ENCODE data around the gene HOPX. TPM values are rescaled to one million over a fixed set of nuclear protein-coding genes. Genes with fewer than 3 reads are reported as not detected.

Gene HOPX
- total and polyA plus RNA-seq, 2 experiments from 2014 or later, result not detected

DNA sequence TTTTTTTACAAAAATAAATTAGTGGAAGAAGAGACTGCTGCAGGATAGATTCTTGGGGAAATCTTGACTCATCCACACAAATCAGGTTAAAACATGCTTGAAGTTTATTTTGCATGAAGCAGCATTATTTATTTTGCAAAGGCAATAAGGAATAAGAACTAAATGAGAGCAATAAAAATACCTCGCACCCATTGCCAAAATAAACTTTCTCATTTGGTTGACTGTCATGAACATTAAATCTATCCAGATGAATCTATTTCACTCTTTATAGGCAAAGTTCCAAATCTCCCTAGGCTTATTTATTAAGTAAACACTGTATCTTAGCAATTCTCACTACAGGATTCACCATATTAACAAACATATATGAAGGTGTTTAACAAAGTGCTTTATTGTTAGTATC lies 58.9 kb downstream of the HOPX start:
- Histone ChIP-seq H2AFZ (no peak overlapping the region), H4K20me1 (replicated peaks; ENCODE audit: insufficient read depth) (no peaks in the 10 kb centered on the region), H3K27ac (ENCODE audit: low read depth) (no peak overlapping the region), H3K4me2 (no peak overlapping the region), H3K4me3 (no peak overlapping the region), H3F3A (replicated peaks; ENCODE audit: low read depth) (no peaks in the 10 kb centered on the region), H3K36me3 (ENCODE audit: insufficient read depth) (no peaks in the 10 kb centered on the region), H3K79me2 (replicated peaks; ENCODE audit: insufficient read depth) (no peaks in the 10 kb centered on the region), H3K4me1 (ENCODE audit: insufficient read depth) (peaks cover 7% of the 10 kb centered on the region), H3K9me2 (ENCODE audit: insufficient read depth) (no peaks in the 10 kb centered on the region), H3K27me3 (ENCODE audit: insufficient read depth) (no peaks in the 10 kb centered on the region)
- peaks cover 39% of the 10 kb centered on the region for H3K9me3 Mint-ChIP-seq
- no peak overlapping the region for H3K4me3 Mint-ChIP-seq
- ATAC-seq, result no peak
- no peak overlapping the region for H3K27ac Mint-ChIP-seq
- H3K36me3 Mint-ChIP-seq (ENCODE audit: low read depth), result peaks cover 20% of the 10 kb centered on the region
- TF ChIP-seq REST (IDR thresholded peaks at IDR 0.05; ENCODE audit: unreplicated experiment) (no peak), ZNF114 (CRISPR knock-in tag; IDR thresholded peaks at IDR 0.05) (no peak), ZNF331 (CRISPR knock-in tag; IDR thresholded peaks at IDR 0.05; ENCODE audit: low read depth) (no peak), POLR2AphosphoS5 (IDR thresholded peaks at IDR 0.05; ENCODE audit: low read depth) (no peak), STAT1 (IDR thresholded peaks at IDR 0.05; ENCODE audit: unreplicated experiment) (no peak), JUNB (IDR thresholded peaks at IDR 0.05; ENCODE audit: unreplicated experiment) (no peak), CREB1 (CRISPR knock-in tag; IDR thresholded peaks at IDR 0.05; ENCODE audit: low read depth) (no peak), EZH2 (IDR thresholded peaks at IDR 0.05; ENCODE audit: low read depth, unreplicated experiment) (no peak), NANOG (IDR thresholded peaks at IDR 0.05; ENCODE audit: borderline replicate concordance) (no peak), EZH2phosphoT487 (IDR thresholded peaks at IDR 0.05; ENCODE audit: unreplicated experiment) (no peak)
- TF ChIP-seq, protein P1, sequence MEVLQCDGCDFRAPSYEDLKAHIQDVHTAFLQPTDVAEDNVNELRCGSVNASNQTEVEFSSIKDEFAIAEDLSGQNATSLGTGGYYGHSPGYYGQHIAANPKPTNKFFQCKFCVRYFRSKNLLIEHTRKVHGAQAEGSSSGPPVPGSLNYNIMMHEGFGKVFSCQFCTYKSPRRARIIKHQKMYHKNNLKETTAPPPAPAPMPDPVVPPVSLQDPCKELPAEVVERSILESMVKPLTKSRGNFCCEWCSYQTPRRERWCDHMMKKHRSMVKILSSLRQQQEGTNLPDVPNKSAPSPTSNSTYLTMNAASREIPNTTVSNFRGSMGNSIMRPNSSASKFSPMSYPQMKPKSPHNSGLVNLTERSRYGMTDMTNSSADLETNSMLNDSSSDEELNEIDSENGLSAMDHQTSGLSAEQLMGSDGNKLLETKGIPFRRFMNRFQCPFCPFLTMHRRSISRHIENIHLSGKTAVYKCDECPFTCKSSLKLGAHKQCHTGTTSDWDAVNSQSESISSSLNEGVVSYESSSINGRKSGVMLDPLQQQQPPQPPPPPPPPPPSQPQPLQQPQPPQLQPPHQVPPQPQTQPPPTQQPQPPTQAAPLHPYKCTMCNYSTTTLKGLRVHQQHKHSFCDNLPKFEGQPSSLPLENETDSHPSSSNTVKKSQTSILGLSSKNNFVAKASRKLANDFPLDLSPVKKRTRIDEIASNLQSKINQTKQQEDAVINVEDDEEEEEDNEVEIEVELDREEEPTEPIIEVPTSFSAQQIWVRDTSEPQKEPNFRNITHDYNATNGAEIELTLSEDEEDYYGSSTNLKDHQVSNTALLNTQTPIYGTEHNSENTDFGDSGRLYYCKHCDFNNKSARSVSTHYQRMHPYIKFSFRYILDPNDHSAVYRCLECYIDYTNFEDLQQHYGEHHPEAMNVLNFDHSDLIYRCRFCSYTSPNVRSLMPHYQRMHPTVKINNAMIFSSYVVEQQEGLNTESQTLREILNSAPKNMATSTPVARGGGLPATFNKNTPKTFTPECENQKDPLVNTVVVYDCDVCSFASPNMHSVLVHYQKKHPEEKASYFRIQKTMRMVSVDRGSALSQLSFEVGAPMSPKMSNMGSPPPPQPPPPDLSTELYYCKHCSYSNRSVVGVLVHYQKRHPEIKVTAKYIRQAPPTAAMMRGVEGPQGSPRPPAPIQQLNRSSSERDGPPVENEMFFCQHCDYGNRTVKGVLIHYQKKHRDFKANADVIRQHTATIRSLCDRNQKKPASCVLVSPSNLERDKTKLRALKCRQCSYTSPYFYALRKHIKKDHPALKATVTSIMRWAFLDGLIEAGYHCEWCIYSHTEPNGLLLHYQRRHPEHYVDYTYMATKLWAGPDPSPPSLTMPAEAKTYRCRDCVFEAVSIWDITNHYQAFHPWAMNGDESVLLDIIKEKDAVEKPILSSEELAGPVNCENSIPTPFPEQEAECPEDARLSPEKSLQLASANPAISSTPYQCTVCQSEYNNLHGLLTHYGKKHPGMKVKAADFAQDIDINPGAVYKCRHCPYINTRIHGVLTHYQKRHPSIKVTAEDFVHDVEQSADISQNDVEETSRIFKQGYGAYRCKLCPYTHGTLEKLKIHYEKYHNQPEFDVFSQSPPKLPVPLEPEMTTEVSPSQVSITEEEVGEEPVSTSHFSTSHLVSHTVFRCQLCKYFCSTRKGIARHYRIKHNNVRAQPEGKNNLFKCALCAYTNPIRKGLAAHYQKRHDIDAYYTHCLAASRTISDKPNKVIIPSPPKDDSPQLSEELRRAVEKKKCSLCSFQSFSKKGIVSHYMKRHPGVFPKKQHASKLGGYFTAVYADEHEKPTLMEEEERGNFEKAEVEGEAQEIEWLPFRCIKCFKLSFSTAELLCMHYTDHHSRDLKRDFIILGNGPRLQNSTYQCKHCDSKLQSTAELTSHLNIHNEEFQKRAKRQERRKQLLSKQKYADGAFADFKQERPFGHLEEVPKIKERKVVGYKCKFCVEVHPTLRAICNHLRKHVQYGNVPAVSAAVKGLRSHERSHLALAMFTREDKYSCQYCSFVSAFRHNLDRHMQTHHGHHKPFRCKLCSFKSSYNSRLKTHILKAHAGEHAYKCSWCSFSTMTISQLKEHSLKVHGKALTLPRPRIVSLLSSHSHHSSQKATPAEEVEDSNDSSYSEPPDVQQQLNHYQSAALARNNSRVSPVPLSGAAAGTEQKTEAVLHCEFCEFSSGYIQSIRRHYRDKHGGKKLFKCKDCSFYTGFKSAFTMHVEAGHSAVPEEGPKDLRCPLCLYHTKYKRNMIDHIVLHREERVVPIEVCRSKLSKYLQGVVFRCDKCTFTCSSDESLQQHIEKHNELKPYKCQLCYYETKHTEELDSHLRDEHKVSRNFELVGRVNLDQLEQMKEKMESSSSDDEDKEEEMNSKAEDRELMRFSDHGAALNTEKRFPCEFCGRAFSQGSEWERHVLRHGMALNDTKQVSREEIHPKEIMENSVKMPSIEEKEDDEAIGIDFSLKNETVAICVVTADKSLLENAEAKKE (CRISPR knock-in tag; IDR thresholded peaks at IDR 0.05), result no peak
- TF ChIP-seq, protein P2, sequence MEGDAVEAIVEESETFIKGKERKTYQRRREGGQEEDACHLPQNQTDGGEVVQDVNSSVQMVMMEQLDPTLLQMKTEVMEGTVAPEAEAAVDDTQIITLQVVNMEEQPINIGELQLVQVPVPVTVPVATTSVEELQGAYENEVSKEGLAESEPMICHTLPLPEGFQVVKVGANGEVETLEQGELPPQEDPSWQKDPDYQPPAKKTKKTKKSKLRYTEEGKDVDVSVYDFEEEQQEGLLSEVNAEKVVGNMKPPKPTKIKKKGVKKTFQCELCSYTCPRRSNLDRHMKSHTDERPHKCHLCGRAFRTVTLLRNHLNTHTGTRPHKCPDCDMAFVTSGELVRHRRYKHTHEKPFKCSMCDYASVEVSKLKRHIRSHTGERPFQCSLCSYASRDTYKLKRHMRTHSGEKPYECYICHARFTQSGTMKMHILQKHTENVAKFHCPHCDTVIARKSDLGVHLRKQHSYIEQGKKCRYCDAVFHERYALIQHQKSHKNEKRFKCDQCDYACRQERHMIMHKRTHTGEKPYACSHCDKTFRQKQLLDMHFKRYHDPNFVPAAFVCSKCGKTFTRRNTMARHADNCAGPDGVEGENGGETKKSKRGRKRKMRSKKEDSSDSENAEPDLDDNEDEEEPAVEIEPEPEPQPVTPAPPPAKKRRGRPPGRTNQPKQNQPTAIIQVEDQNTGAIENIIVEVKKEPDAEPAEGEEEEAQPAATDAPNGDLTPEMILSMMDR (conservative IDR thresholded peaks at IDR 0.05; ENCODE audit: low read depth in 2 of 2), result no peak
- TF ChIP-seq, protein P3, sequence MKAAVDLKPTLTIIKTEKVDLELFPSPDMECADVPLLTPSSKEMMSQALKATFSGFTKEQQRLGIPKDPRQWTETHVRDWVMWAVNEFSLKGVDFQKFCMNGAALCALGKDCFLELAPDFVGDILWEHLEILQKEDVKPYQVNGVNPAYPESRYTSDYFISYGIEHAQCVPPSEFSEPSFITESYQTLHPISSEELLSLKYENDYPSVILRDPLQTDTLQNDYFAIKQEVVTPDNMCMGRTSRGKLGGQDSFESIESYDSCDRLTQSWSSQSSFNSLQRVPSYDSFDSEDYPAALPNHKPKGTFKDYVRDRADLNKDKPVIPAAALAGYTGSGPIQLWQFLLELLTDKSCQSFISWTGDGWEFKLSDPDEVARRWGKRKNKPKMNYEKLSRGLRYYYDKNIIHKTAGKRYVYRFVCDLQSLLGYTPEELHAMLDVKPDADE (IDR thresholded peaks at IDR 0.05), result no peak
- no peak for DNase-seq (ENCODE audit: low spot score)
- H3K4me1 Mint-ChIP-seq, result peaks cover 7% of the 10 kb centered on the region; the same call in 2 of the 3 replicates
- peaks cover 7% of the 10 kb centered on the region for H3K27me3 Mint-ChIP-seq (ENCODE audit: insufficient read depth, low read depth, poor library complexity)
